ENCODE results near the gene PARD3. TPM values are rescaled to one million over a fixed set of nuclear protein-coding genes. Genes with fewer than 3 reads are reported as not detected.

The PARD3 gene
- total RNA-seq, 4 donors from 2014 or later: 42.6 to 63.6 (median 55.2) TPM

DNA sequence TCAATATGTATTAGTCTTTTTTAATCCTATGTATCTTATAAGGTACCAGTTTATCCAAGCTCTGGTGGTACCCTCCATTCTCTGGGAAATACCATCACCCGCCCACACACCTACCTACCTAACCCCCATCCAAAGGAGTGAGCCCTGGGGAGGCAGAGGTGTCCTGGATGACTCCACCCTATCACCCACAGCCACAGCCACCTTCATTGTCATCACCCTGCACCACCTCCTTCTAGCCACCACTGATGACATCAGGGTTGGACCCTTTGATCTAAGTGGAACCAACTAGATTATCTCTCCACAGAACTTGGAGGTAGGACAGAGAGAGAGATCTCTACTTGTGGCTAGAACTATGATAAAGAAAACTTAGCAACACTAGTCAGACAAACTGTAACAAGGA, 259.4 kb downstream of the PARD3 start:
- Histone ChIP-seq H3K27ac (no peak overlapping the region), H3K4me1 (peaks cover 0 to 4% (median 0%) of the 10 kb centered on the region in 4 donors), H3K4me3 (no peak overlapping the region), H3K9me3 (no peaks in the 10 kb centered on the region), H3K27me3 (no peaks in the 10 kb centered on the region), H3K36me3 (no peaks in the 10 kb centered on the region)
- 95 to 100% methylated on average over 1 of the region's 1 CpG for WGBS, 2 donors
- TF ChIP-seq POLR2A (IDR thresholded peaks at IDR 0.05) (no peak), CTCF (IDR thresholded peaks at IDR 0.05) (no peak), EP300 (IDR thresholded peaks at IDR 0.05) (no peak)
- DNase-seq (ENCODE audit: low spot score in 2 of 2): no peak

- TF ChIP-seq CTCF (IDR thresholded peaks at IDR 0.05) (no peak), POLR2A (IDR thresholded peaks at IDR 0.05) (no peak), EP300 (IDR thresholded peaks at IDR 0.05) (no peak)
- 29 to 41% methylated on average over 1 of the region's 1 CpG for WGBS, 2 donors
- Histone ChIP-seq H3K27me3 (no peaks in the 10 kb centered on the region), H3K4me1 (peaks cover 0 to 22% (median 0%) of the 10 kb centered on the region in 4 donors), H3K36me3 (no peaks in the 10 kb centered on the region), H3K27ac (no peak overlapping the region), H3K9me3 (no peaks in the 10 kb centered on the region), H3K4me3 (no peak overlapping the region)
- DNase-seq (ENCODE audit: low spot score in 2 of 2): no peak
These were observed 261.3 kb downstream of the PARD3 start for GRCh38 chr10:34553747-34554146.

DNA sequence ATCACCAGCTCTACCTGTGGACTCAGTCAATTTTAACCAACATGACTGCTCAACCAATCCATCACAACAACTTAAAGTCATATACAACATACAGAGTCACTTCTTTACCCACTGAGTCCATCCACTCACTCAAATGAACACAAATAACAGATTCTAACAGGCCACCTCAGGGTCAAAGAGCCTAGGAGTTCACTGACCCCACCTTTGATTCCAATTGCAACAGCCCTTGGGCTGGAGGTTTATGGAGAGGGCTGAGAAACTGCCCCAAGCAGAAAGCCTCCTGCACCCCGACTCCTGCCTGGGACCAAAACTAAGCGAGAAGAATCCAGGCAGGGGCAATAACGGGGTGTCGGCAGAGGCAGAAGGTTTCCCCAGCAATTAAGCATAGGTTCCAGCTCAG, 263.8 kb downstream of the PARD3 start:
- no peaks in the 10 kb centered on the region for H3K9me3 ChIP-seq
- no peak for DNase-seq (ENCODE audit: low spot score in 2 of 2)
- TF ChIP-seq CTCF (IDR thresholded peaks at IDR 0.05): no peak
- TF ChIP-seq POLR2A (IDR thresholded peaks at IDR 0.05): no peak
- TF ChIP-seq EP300 (IDR thresholded peaks at IDR 0.05): no peak
- peaks cover 0 to 28% (median 0%) of the 10 kb centered on the region in 4 donors for H3K4me1 ChIP-seq
- no peak overlapping the region for H3K27ac ChIP-seq
- H3K36me3 ChIP-seq: no peaks in the 10 kb centered on the region
- 93 to 95% methylated on average over 4 of the region's 4 CpGs for WGBS, 2 donors
- H3K4me3 ChIP-seq: no peak overlapping the region
- H3K27me3 ChIP-seq: no peaks in the 10 kb centered on the region

GRCh38 chr10:34549953-34550352, 265.1 kb downstream of the PARD3 start:
- H3K27me3 ChIP-seq: no peaks in the 10 kb centered on the region
- H3K9me3 ChIP-seq: no peaks in the 10 kb centered on the region
- H3K27ac ChIP-seq: no peak overlapping the region
- no peak for DNase-seq (ENCODE audit: low spot score in 2 of 2)
- no peak overlapping the region for H3K4me3 ChIP-seq
- WGBS, 2 donors: 97 to 98% methylated on average over 8 to 9 of the region's 9 CpGs
- H3K36me3 ChIP-seq: no peaks in the 10 kb centered on the region
- peaks cover 0 to 28% (median 0%) of the 10 kb centered on the region in 4 donors for H3K4me1 ChIP-seq
- TF ChIP-seq CTCF (IDR thresholded peaks at IDR 0.05): no peak
- no peak for TF ChIP-seq POLR2A (IDR thresholded peaks at IDR 0.05)

GRCh38 chr10:34549001-34549400, 266.1 kb downstream of the PARD3 start:
- Histone ChIP-seq H3K9me3 (no peaks in the 10 kb centered on the region), H3K4me1 (peaks cover 0 to 28% (median 0%) of the 10 kb centered on the region in 4 donors), H3K27ac (no peak overlapping the region), H3K27me3 (no peaks in the 10 kb centered on the region), H3K36me3 (no peaks in the 10 kb centered on the region), H3K4me3 (no peak overlapping the region)
- DNase-seq (ENCODE audit: low spot score in 2 of 2): no peak
- 91 to 94% methylated on average over 3 of the region's 3 CpGs for WGBS, 2 donors
- no peak for TF ChIP-seq POLR2A (IDR thresholded peaks at IDR 0.05)
- TF ChIP-seq CTCF (IDR thresholded peaks at IDR 0.05): no peak
- no peak for TF ChIP-seq EP300 (IDR thresholded peaks at IDR 0.05)
